HCT116 (cell line): ENCODE data around the gene SLCO4A1. TPM values are rescaled to one million over a fixed set of nuclear protein-coding genes. Genes with fewer than 3 reads are reported as not detected.

Experiments
- ATAC-seq: fragments of 200-7000 bp; cut with Tn5 transposase; 2 replicates; pipeline ENCODE4 v1.9.1; 2020; ENCODE audit warnings: mild to moderate bottlenecking, moderate library complexity
- BruUV-seq: library from RNA; stranded (reverse); fragments of 400-500 nt; replicated peaks from 2 replicates; lab custom pipeline; 2021; lab: Mats Ljungman, UMichigan
- CTCF ChIA-PET: fragments of 300-600 bp; sonication (Branson Sonifier 250); formaldehyde crosslinking; loops from one replicate; lab custom pipeline; 2021; ENCODE audit warnings: antibody characterized with exemption; lab: Charles Lee
- POLR2A ChIA-PET: fragments of 300-600, 350-600 bp; sonication (Branson Sonifier 250); formaldehyde crosslinking; loops from one replicate; lab custom pipeline; 2021; ENCODE audit warnings: antibody characterized with exemption; lab: Charles Lee
- RAD21 ChIA-PET, 2 experiments: fragments of 300-600 bp; sonication (Branson Sonifier 250); formaldehyde crosslinking; loops; one replicate each; lab custom pipeline; 2023; ENCODE audit warnings: low total read pairs in 2 of 2; ENCODE audit not compliant: uncharacterized antibody in 2 of 2, unreplicated experiment in 2 of 2, low non-redundant PET in 1 of 2; lab: Charles Lee
- DNase-seq: peaks from one replicate; pipeline ENCODE4 v3.0.0-alpha.2; 2010; ENCODE audit warnings: low read depth, low spot score
- H2AFZ ChIP-seq: fragments of 200-600 bp; shearing (Covaris generic), sonication (generic); 2 replicates; pipeline ENCODE4 v1.6.1; 2017; ENCODE audit warnings: low read depth, mixed run types, mixed read lengths, antibody characterized with exemption, low read length; ENCODE audit not compliant: poor library complexity, severe bottlenecking
- H3K27ac ChIP-seq: 2 replicates; pipeline ENCODE4 v1.5.1; 2012; ENCODE audit warnings: low read depth, low read length
- H3K27me3 ChIP-seq: fragments of 200-600 bp; sonication (generic); 2 replicates; pipeline ENCODE4 v1.6.1; 2016; ENCODE audit warnings: mixed run types, low read length, mixed read lengths; ENCODE audit not compliant: insufficient read depth
- H3K36me3 ChIP-seq, 2 experiments: fragments of 200-500 bp in 1 of 2; fragments of 200-600 bp in 1 of 2; sonication (Bioruptor generic) in 1 of 2; sonication (generic) in 1 of 2; 2 replicates each; pipeline versions ENCODE4 v1.5.1 to v1.6.1; 2014 to 2016; ENCODE audit warnings: low read length in 2 of 2, inconsistent platforms in 1 of 2, mixed read lengths in 1 of 2, mixed run types in 1 of 2; ENCODE audit not compliant: insufficient read depth in 2 of 2, control insufficient read depth in 1 of 2
- H3K4me1 ChIP-seq, 2 experiments: fragments of 200-600 bp in 1 of 2; sonication (generic) in 1 of 2; 2 replicates each; pipeline versions ENCODE4 v1.5.1 to v1.6.1; 2012 to 2017; ENCODE audit warnings: low read length in 2 of 2, inconsistent platforms in 1 of 2, mild to moderate bottlenecking in 1 of 2, mixed read lengths in 1 of 2, mixed run types in 1 of 2, moderate library complexity in 1 of 2; ENCODE audit not compliant: insufficient read depth in 2 of 2, control insufficient read depth in 1 of 2
- H3K4me2 ChIP-seq: fragments of 200-600 bp; sonication (generic); 2 replicates; pipeline ENCODE4 v1.6.1; 2017; ENCODE audit warnings: mixed run types, low read length, mixed read lengths
- H3K4me3 ChIP-seq, 2 experiments: fragments of 200-600 bp in 1 of 2; sonication (generic) in 1 of 2; replicated peaks in 1 of 2; 2 replicates each; pipeline ENCODE4 v1.5.1; 2011 to 2016; ENCODE audit warnings: low read length in 2 of 2, control low read depth in 1 of 2, low read depth in 1 of 2, mild to moderate bottlenecking in 1 of 2, mixed read lengths in 1 of 2, mixed run types in 1 of 2
- H3K79me2 ChIP-seq: fragments of 200-600 bp; sonication (generic); 2 replicates; pipeline ENCODE4 v1.6.1; 2017; ENCODE audit warnings: mild to moderate bottlenecking, mixed run types, low read length, moderate library complexity, mixed read lengths; ENCODE audit not compliant: insufficient read depth
- H3K9ac ChIP-seq: fragments of 200-600 bp; sonication (generic); 2 replicates; pipeline ENCODE4 v1.6.1; 2016; ENCODE audit warnings: low read length, mixed read lengths
- H3K9me2 ChIP-seq: fragments of 200-600 bp; sonication (generic), shearing (Covaris generic); 2 replicates; pipeline ENCODE4 v1.6.1; 2017; ENCODE audit warnings: mixed run types, mild to moderate bottlenecking, moderate library complexity; ENCODE audit not compliant: insufficient read depth
- H3K9me3 ChIP-seq, 2 experiments: fragments of 200-500 bp in 1 of 2; fragments of 200-600 bp in 1 of 2; sonication (Bioruptor generic) in 1 of 2; sonication (generic) in 1 of 2; 2 replicates each; pipeline ENCODE4 v1.6.1; 2014 to 2017; ENCODE audit warnings: low read length in 2 of 2, mixed read lengths in 2 of 2, inconsistent platforms in 1 of 2, low read depth in 1 of 2, mild to moderate bottlenecking in 1 of 2, mixed run types in 1 of 2, moderate library complexity in 1 of 2; ENCODE audit not compliant: control insufficient read depth in 1 of 2, insufficient read depth in 1 of 2
- H4K20me1 ChIP-seq: fragments of 200-600 bp; sonication (generic), shearing (Covaris generic); 2 replicates; pipeline ENCODE4 v1.6.1; 2017; ENCODE audit warnings: mixed run types, mild to moderate bottlenecking, moderate library complexity; ENCODE audit not compliant: insufficient read depth
- CEBPB ChIP-seq: IDR thresholded peaks from 2 replicates; pipeline ENCODE4 v1.6.1; 2012; ENCODE audit warnings: low read depth
- ELF1 ChIP-seq: IDR thresholded peaks from 2 replicates; pipeline ENCODE4 v1.6.1; 2012; ENCODE audit warnings: low read depth, borderline replicate concordance
- EZH2 ChIP-seq: fragments of 200-600 bp; sonication (generic); IDR thresholded peaks from 2 replicates; pipeline ENCODE4 v1.6.1; 2017; ENCODE audit warnings: antibody characterized with exemption, mixed run types
- FOSL1 ChIP-seq: IDR thresholded peaks from 2 replicates; pipeline ENCODE4 v1.6.1; 2012; ENCODE audit warnings: low read depth
- JUND ChIP-seq: IDR thresholded peaks from 2 replicates; pipeline ENCODE4 v1.6.1; 2012
- POLR2A ChIP-seq: IDR thresholded peaks from 2 replicates; pipeline ENCODE4 v1.7.0; 2011; ENCODE audit warnings: borderline replicate concordance; ENCODE audit not compliant: insufficient read depth, insufficient read length; ENCODE audit errors: extremely low read depth
- POLR2AphosphoS5 ChIP-seq: IDR thresholded peaks from 2 replicates; pipeline ENCODE4 v1.6.1; 2011; ENCODE audit warnings: mild to moderate bottlenecking, low read depth, low read length, moderate library complexity
- REST ChIP-seq: IDR thresholded peaks from 2 replicates; pipeline ENCODE4 v1.6.1; 2012; ENCODE audit warnings: low read depth
- SIN3A ChIP-seq: IDR thresholded peaks from 2 replicates; pipeline ENCODE4 v1.6.1; 2012; ENCODE audit warnings: low read depth
- SP1 ChIP-seq: IDR thresholded peaks from 2 replicates; pipeline ENCODE4 v1.6.1; 2012; ENCODE audit warnings: low read depth
- SRF ChIP-seq: IDR thresholded peaks from 2 replicates; pipeline ENCODE4 v1.6.1; 2012; ENCODE audit warnings: low read depth
- TCF7L2 ChIP-seq: IDR thresholded peaks from 2 replicates; pipeline ENCODE4 v1.7.0; 2011; ENCODE audit warnings: borderline replicate concordance, inconsistent platforms; ENCODE audit not compliant: insufficient read depth, insufficient read length; ENCODE audit errors: extremely low read depth
- ZFX ChIP-seq: fragments of 450-650 bp; IDR thresholded peaks from 2 replicates; pipeline ENCODE4 v1.6.1; 2017
- intact Hi-C: fragments of 100-400 bp; cut with micrococcal nuclease; formaldehyde crosslinking; loops from 2 replicates; pipeline ENCODE4 v1.10.0; 2022
- total RNA-seq: library from RNA; stranded (reverse); gene quantifications from one replicate; pipeline ENCODE4 v1.2.1, GENCODE V29; 2021; ENCODE audit not compliant: unreplicated experiment
- TF ChIP-seq, protein P1 (sequence below): IDR thresholded peaks from 2 replicates; pipeline ENCODE4 v1.6.1; 2011; ENCODE audit warnings: mild to moderate bottlenecking, low read length, moderate library complexity; ENCODE audit not compliant: insufficient replicate concordance; ENCODE audit errors: extremely low read depth
- TF ChIP-seq, protein P2 (sequence below): IDR thresholded peaks from 2 replicates; pipeline ENCODE4 v1.6.1; 2012
- TF ChIP-seq, protein P3 (sequence below), 3 experiments: fragments of 200-600 bp in 1 of 3; sonication (generic) in 1 of 3; IDR thresholded peaks in 2 of 3; conservative IDR thresholded peaks in 1 of 3; 2 replicates each; pipeline ENCODE4 v1.5.1; 2012 to 2017; ENCODE audit warnings: low read depth in 2 of 3, low read length in 2 of 3, antibody characterized with exemption in 1 of 3, borderline replicate concordance in 1 of 3, control low read depth in 1 of 3, mild to moderate bottlenecking in 1 of 3, mixed read lengths in 1 of 3, mixed run types in 1 of 3, moderate library complexity in 1 of 3; ENCODE audit not compliant: insufficient read depth in 1 of 3

The SLCO4A1 gene
- total RNA-seq, 1 experiment from 2014 or later = 107 TPM

GRCh38 chr20:62608218-62608565, 34.1 kb upstream of the SLCO4A1 start:
- Histone ChIP-seq H3K4me3 (no peak overlapping the region), H3K4me1 (no peaks in the 10 kb centered on the region; a peak in 1 of 4 replicates), H3K9me2 (no peaks in the 10 kb centered on the region), H2AFZ (no peak overlapping the region), H3K4me2 (no peak overlapping the region), H3K27ac (no peak overlapping the region), H4K20me1 (no peaks in the 10 kb centered on the region), H3K79me2 (no peaks in the 10 kb centered on the region), H3K36me3 (no peaks in the 10 kb centered on the region), H3K9me3 (peaks cover 0 to 7% of the 10 kb centered on the region in 2 experiments; a peak in 1 of 4 replicates), H3K27me3 (no peaks in the 10 kb centered on the region), H3K9ac (no peak overlapping the region)
- intact Hi-C loops = no loop called here
- ATAC-seq (no peak), DNase-seq (no peak)
- BruUV-seq = no TSS peak
- TF ChIP-seq POLR2A (no peak), SRF (no peak), ELF1 (no peak), ZFX (no peak), TCF7L2 (no peak), SIN3A (no peak), POLR2AphosphoS5 (no peak), FOSL1 (no peak), REST (no peak), JUND (no peak), EZH2 (no peak), CEBPB (no peak), SP1 (no peak)
- TF ChIP-seq, protein P1, sequence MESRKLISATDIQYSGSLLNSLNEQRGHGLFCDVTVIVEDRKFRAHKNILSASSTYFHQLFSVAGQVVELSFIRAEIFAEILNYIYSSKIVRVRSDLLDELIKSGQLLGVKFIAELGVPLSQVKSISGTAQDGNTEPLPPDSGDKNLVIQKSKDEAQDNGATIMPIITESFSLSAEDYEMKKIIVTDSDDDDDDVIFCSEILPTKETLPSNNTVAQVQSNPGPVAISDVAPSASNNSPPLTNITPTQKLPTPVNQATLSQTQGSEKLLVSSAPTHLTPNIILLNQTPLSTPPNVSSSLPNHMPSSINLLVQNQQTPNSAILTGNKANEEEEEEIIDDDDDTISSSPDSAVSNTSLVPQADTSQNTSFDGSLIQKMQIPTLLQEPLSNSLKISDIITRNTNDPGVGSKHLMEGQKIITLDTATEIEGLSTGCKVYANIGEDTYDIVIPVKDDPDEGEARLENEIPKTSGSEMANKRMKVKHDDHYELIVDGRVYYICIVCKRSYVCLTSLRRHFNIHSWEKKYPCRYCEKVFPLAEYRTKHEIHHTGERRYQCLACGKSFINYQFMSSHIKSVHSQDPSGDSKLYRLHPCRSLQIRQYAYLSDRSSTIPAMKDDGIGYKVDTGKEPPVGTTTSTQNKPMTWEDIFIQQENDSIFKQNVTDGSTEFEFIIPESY = no peak
- TF ChIP-seq, protein P2, sequence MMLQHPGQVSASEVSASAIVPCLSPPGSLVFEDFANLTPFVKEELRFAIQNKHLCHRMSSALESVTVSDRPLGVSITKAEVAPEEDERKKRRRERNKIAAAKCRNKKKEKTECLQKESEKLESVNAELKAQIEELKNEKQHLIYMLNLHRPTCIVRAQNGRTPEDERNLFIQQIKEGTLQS = no peak
- TF ChIP-seq, protein P3, sequence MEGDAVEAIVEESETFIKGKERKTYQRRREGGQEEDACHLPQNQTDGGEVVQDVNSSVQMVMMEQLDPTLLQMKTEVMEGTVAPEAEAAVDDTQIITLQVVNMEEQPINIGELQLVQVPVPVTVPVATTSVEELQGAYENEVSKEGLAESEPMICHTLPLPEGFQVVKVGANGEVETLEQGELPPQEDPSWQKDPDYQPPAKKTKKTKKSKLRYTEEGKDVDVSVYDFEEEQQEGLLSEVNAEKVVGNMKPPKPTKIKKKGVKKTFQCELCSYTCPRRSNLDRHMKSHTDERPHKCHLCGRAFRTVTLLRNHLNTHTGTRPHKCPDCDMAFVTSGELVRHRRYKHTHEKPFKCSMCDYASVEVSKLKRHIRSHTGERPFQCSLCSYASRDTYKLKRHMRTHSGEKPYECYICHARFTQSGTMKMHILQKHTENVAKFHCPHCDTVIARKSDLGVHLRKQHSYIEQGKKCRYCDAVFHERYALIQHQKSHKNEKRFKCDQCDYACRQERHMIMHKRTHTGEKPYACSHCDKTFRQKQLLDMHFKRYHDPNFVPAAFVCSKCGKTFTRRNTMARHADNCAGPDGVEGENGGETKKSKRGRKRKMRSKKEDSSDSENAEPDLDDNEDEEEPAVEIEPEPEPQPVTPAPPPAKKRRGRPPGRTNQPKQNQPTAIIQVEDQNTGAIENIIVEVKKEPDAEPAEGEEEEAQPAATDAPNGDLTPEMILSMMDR (IDR thresholded peaks at IDR 0.05 in 2 of 3, conservative IDR thresholded peaks at IDR 0.05 in 1 of 3; ENCODE audit: borderline replicate concordance in 1 of 3, insufficient read depth in 1 of 3, low read depth in 2 of 3, low read length in 2 of 3) = no peak
- ChIA-PET RAD21 (no interaction called here), POLR2A (no interaction called here), CTCF (no interaction called here)
